Skeletal muscle satellite cell (primary cell): ENCODE results near the gene CACNB4.
"Not testable (repeated sequence)": the region's sequence is repeated elsewhere in the genome, so short reads cannot be mapped to it uniquely, and the experiment has no call there.

Experiments used
- H3K27me3 ChIP-seq: 2 replicates; pipeline ENCODE4 v1.7.0; 2013; ENCODE audit warnings: low read length; ENCODE audit not compliant: control insufficient read depth, insufficient read depth
- H3K36me3 ChIP-seq: 2 replicates; pipeline ENCODE4 v1.7.0; 2013; ENCODE audit warnings: mild to moderate bottlenecking, control low read depth, low read length; ENCODE audit not compliant: insufficient read depth
- H3K4me1 ChIP-seq: 2 replicates; pipeline ENCODE4 v1.7.0; 2013; ENCODE audit warnings: low read length; ENCODE audit not compliant: control insufficient read depth, insufficient read depth
- H3K4me2 ChIP-seq: 2 replicates; pipeline ENCODE4 v1.7.0; 2013; ENCODE audit warnings: mild to moderate bottlenecking, low read length
- H3K4me3 ChIP-seq: 2 replicates; pipeline ENCODE4 v1.7.0; 2013; ENCODE audit warnings: low read length
- H3K9ac ChIP-seq: 2 replicates; pipeline ENCODE4 v1.7.0; 2013; ENCODE audit warnings: mild to moderate bottlenecking, low read depth, low read length, moderate library complexity
- H3K9me3 ChIP-seq: replicated peaks from 2 replicates; pipeline ENCODE4 v1.7.0; 2013; ENCODE audit warnings: mild to moderate bottlenecking, control low read depth, low read length

The CACNB4 gene

GRCh38 chr2:151795646-151796240 lies 303.1 kb downstream of the CACNB4 start:
- Histone ChIP-seq H3K27me3 (no peaks in the 10 kb centered on the region), H3K9ac (no peak overlapping the region), H3K4me2 (no peak overlapping the region), H3K4me1 (peaks cover 15% of the 10 kb centered on the region), H3K36me3 (peaks cover 6% of the 10 kb centered on the region), H3K4me3 (no peak overlapping the region), H3K9me3 (no peaks in the 10 kb centered on the region)

- H3K9ac ChIP-seq, H3K4me3 ChIP-seq, H3K27me3 ChIP-seq, H3K36me3 ChIP-seq, H3K4me2 ChIP-seq, H3K9me3 ChIP-seq: not testable (repeated sequence)
- peaks cover 15% of the 10 kb centered on the region for H3K4me1 ChIP-seq
Observed at GRCh38 chr2:151794422-151794821, 304.4 kb downstream of the CACNB4 start.

- Histone ChIP-seq H3K4me2 (no peak overlapping the region), H3K36me3 (peaks cover 7% of the 10 kb centered on the region), H3K9ac (no peak overlapping the region), H3K27me3 (no peaks in the 10 kb centered on the region), H3K9me3 (no peaks in the 10 kb centered on the region), H3K4me3 (no peak overlapping the region), H3K4me1 (peaks cover 15% of the 10 kb centered on the region)
Observed at GRCh38 chr2:151793123-151793522, 305.7 kb downstream of the CACNB4 start.

- no peaks in the 10 kb centered on the region for H3K27me3 ChIP-seq
- H3K9ac ChIP-seq = no peak overlapping the region
- H3K9me3 ChIP-seq = no peaks in the 10 kb centered on the region
- H3K4me2 ChIP-seq = no peak overlapping the region
- no peak overlapping the region for H3K4me3 ChIP-seq
- peaks cover 11% of the 10 kb centered on the region for H3K36me3 ChIP-seq
- peaks cover 15% of the 10 kb centered on the region for H3K4me1 ChIP-seq
Observed at GRCh38 chr2:151792589-151792988, 306.3 kb downstream of the CACNB4 start.

- Histone ChIP-seq H3K9ac (no peak overlapping the region), H3K27me3 (no peaks in the 10 kb centered on the region), H3K4me1 (peaks cover 8% of the 10 kb centered on the region), H3K4me2 (no peak overlapping the region), H3K36me3 (peaks cover 11% of the 10 kb centered on the region), H3K4me3 (no peak overlapping the region), H3K9me3 (no peaks in the 10 kb centered on the region)
Observed at GRCh38 chr2:151791545-151791944, 307.3 kb downstream of the CACNB4 start.

GRCh38 chr2:151790689-151791088 lies 308.2 kb downstream of the CACNB4 start:
- Histone ChIP-seq H3K9ac (no peak overlapping the region), H3K4me2 (no peak overlapping the region), H3K9me3 (no peaks in the 10 kb centered on the region), H3K4me1 (peaks cover under 1% of the 10 kb centered on the region), H3K36me3 (peaks cover 7% of the 10 kb centered on the region), H3K27me3 (no peaks in the 10 kb centered on the region), H3K4me3 (no peak overlapping the region)

GRCh38 chr2:151789055-151789834 lies 309.6 kb downstream of the CACNB4 start:
- Histone ChIP-seq H3K9me3 (no peaks in the 10 kb centered on the region), H3K9ac (no peak overlapping the region), H3K4me3 (no peak overlapping the region), H3K27me3 (no peaks in the 10 kb centered on the region), H3K4me1 (no peaks in the 10 kb centered on the region), H3K36me3 (peaks cover 7% of the 10 kb centered on the region), H3K4me2 (no peak overlapping the region)

GRCh38 chr2:151786483-151786882 lies 312.4 kb downstream of the CACNB4 start:
- no peaks in the 10 kb centered on the region for H3K9me3 ChIP-seq
- H3K9ac ChIP-seq = no peak overlapping the region
- H3K36me3 ChIP-seq = peaks cover 9% of the 10 kb centered on the region
- no peak overlapping the region for H3K4me3 ChIP-seq
- no peak overlapping the region for H3K4me2 ChIP-seq
- H3K4me1 ChIP-seq = no peaks in the 10 kb centered on the region
- H3K27me3 ChIP-seq = no peaks in the 10 kb centered on the region

GRCh38 chr2:151786077-151786476 lies 312.8 kb downstream of the CACNB4 start:
- H3K27me3 ChIP-seq = no peaks in the 10 kb centered on the region
- H3K4me1 ChIP-seq = no peaks in the 10 kb centered on the region
- H3K9me3 ChIP-seq = no peaks in the 10 kb centered on the region
- no peak overlapping the region for H3K4me2 ChIP-seq
- peaks cover 10% of the 10 kb centered on the region for H3K36me3 ChIP-seq
- H3K9ac ChIP-seq = no peak overlapping the region
- H3K4me3 ChIP-seq = no peak overlapping the region

- no peaks in the 10 kb centered on the region for H3K27me3 ChIP-seq
- H3K9ac ChIP-seq = no peak overlapping the region
- peaks cover 14% of the 10 kb centered on the region for H3K36me3 ChIP-seq
- no peak overlapping the region for H3K4me3 ChIP-seq
- no peaks in the 10 kb centered on the region for H3K9me3 ChIP-seq
- H3K4me2 ChIP-seq = no peak overlapping the region
- no peaks in the 10 kb centered on the region for H3K4me1 ChIP-seq
Observed at GRCh38 chr2:151783133-151783520, 315.7 kb downstream of the CACNB4 start.
